Mammary epithelial cell (primary cell): Measurements from ENCODE around the gene KRT33A.

Experiments
- CTCF ChIP-seq, 2 donors: IDR thresholded peaks in 1 of 2; conservative IDR thresholded peaks in 1 of 2; 2 replicates each; pipeline ENCODE4 v1.5.1; 2011 to 2012; ENCODE audit warnings: inconsistent platforms in 2 of 2, low read length in 2 of 2, mild to moderate bottlenecking in 2 of 2, control low read depth in 1 of 2, low read depth in 1 of 2; ENCODE audit not compliant: insufficient read depth in 1 of 2; ENCODE audit errors: extremely low read depth in 1 of 2
- EZH2 ChIP-seq: IDR thresholded peaks from 2 replicates; pipeline ENCODE4 v1.6.1; 2012; ENCODE audit warnings: low read length, inconsistent platforms, borderline replicate concordance

- TF ChIP-seq CTCF (conservative IDR thresholded peaks at IDR 0.05 in 1 of 2, IDR thresholded peaks at IDR 0.05 in 1 of 2; ENCODE audit: extremely low read depth in 1 of 2, insufficient read depth in 1 of 2, low read depth in 1 of 2, low read length in 2 of 2) (no peak), EZH2 (no peak)
Measured at GRCh38 chr17:41331606-41332005, 19.0 kb downstream of the KRT33A start.
